Fibroblast of upper back skin (primary cell): Measurements from ENCODE around the gene RPS6KA2.
A peak's percentile ranks its signal among the peaks of the same experiment; 100 is the strongest.
"Not testable (repeated sequence)": the region's sequence is repeated elsewhere in the genome, so short reads cannot be mapped to it uniquely, and the experiment has no call there.

Source experiments
- DNase-seq: peaks from one replicate; pipeline ENCODE4 v3.0.0-alpha.2; 2013

Gene RPS6KA2

GRCh38 chr6:166588691-166589336 lies 38.2 kb downstream of the RPS6KA2 start:
- DNase-seq: peak; percentile 90

- DNase-seq: no peak
Measured at GRCh38 chr6:166587631-166588413, 39.2 kb downstream of the RPS6KA2 start.

- no peak for DNase-seq
Measured at GRCh38 chr6:166586424-166587156, 40.5 kb downstream of the RPS6KA2 start, which contains the start of gene RAMACL. RAMACL (minus strand) TSS chr6:166586678; CDS start chr6:166586477, 201 bp downstream.

DNA sequence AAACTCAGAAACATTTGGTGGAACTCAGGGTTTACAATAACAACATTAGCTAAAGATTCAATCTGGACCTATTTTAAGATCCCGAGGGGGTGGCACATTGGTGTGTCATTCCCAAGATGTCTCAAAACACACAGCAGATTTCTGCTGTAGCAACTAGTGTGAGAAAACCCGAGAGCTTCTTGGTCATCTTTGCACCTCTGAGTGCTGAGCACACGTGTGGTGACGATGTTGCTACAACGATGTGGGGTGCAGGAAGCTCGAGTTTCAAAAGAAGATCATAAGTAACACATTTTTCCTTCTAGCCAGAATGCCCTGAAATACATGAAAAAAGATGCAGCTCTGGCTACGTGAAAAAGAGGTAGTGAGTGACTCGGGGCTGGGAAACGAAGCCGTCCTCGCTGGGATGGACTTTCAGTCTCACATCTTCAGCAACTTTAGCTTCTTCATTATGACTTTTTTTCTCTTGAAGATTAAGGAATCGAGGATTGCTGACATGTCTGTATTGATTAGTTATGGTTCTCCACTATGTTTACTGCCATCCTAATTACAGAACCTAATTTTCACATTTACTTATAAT lies 42.1 kb downstream of the RPS6KA2 start:
- peak; percentile 41 for DNase-seq

- DNase-seq: peak; percentile 42
Measured at GRCh38 chr6:166584155-166584554, 42.9 kb downstream of the RPS6KA2 start.

DNA sequence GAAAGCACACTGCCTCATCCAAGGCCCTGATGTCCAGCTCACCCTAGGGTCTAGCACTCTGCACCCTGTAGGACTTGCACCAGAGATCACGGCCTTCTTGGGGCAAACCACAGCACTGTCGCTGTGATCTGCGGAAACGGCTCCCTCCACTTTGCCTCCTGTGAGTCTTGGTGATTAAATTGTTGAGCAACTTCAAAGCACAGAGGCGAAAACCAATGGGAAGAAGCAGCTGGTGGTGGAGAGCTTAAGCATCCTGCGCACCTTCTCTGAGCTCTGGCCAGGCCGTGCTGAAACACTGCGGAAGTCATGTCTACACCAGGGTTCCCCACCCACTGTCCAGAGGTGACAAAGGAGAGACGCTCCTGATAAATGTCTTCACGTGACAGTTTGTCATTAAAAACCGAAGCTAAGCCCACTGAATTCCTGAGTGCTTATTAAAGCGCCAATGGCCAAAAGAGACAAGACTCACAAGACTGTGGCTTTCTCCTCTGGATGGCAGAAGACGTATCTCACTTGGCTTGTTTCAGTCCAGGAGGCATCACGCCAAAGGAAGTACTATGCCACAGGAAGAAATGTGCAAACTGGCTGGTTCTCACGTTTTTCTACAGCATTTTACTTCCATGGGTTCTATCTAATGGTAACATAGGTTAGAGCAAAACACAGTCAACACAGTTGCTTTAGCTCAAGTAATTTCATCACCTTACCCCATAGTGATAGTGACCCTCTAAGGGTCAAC lies 43.7 kb downstream of the RPS6KA2 start:
- DNase-seq: no peak

- DNase-seq: peak; percentile 77
Measured at GRCh38 chr6:166582258-166582657, 44.8 kb downstream of the RPS6KA2 start.

DNA sequence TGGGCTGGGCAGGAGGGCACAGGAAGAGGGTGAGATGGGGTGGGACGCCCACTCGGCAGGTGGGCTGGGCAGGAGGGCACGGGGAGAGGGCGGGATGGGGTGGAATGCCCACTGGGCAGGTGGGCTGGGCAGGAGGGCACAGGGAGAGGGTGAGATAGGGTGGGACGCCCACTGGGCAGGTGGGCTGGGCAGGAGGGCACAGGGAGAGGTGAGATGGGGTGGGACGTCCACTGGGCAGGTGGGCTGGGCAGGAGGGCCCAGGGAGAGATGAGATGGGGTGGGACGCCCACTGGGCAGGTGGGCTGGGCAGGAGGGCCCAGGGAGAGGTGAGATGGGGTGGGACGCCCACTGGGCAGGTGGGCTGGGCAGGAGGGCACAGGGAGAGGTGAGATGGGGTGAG lies 45.2 kb downstream of the RPS6KA2 start:
- not testable (repeated sequence) for DNase-seq

- DNase-seq: peak; percentile 46
Measured at GRCh38 chr6:166581091-166581511, 46.0 kb downstream of the RPS6KA2 start.

DNA sequence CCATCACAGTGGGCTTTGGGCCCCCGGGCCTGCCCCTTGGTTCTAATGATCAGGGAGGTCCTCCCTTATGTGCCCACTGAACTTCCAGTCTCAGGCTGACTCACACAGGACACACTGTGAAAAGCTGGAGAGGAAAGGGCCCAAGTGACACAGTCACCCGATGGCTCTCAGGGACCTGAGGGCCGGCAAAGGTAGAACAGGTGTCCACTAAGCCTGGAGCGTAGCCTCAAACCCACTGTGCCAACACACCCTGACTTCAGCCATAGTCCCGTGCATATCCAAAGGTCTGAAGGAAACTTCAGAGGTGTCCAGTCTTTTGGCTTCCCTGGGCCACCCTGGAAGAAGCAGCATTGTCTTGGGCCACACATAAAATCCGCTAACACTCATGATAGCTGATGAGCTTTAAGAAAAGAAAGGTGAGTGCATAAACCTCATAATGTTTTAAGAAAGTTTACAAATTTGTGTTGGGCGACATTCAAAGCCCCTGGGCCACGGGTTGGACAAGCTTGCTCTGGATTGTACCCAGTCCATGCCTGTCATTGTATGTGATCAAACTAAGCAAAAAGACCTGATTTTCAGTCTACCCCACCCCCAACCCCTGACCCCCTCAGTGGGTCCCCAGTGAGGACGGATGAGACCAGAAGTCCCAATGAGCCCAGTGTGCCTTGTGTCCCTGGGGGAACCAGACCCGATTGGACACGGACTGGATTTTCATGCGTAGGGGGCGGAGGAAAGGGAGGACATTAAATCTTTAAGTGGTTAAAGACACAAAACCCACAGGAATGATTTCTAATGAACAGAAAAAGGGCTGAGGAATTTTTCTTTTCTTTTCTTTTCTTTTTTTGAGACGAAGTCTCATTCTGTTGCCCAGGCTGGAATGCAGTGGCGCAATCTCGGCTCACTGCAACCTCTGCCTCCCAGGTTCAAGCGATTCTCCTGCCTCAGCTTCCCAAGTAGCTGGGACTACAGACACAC lies 46.7 kb downstream of the RPS6KA2 start:
- peak; percentile 76 for DNase-seq

- no peak for DNase-seq
Measured at GRCh38 chr6:166579237-166579850, 47.7 kb downstream of the RPS6KA2 start.

- no peak for DNase-seq
Measured at GRCh38 chr6:166578536-166579236, 48.4 kb downstream of the RPS6KA2 start.

- DNase-seq: no peak
Measured at GRCh38 chr6:166575205-166575604, 51.8 kb downstream of the RPS6KA2 start.

- no peak for DNase-seq
Measured at GRCh38 chr6:166573511-166574216, 53.4 kb downstream of the RPS6KA2 start.

- peak; percentile 45 for DNase-seq
Measured at GRCh38 chr6:166572370-166573261, 54.4 kb downstream of the RPS6KA2 start.

- no peak for DNase-seq
Measured at GRCh38 chr6:166570929-166571713, 55.9 kb downstream of the RPS6KA2 start.

DNA sequence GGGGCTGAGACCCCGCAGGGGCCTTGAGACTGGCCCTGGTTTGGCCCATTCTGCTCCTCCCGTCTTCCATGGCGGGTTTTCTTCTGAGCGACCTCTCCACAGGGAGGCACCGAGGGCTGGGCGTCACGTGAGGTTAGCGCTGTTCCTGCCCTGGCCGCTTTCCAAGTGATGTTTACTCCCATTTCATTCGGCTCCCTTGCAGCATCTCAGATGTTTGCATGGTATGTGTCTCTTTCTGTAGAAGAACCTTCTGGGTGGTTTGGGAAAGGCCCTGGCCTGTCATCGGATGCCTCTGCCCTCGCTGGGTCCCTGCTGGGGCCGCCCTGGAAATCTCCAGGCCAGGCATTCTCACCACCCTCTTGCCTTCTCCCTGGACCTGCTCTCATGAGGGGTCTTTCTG lies 57.8 kb downstream of the RPS6KA2 start:
- DNase-seq: no peak
